OCI-LY3 (cell line): ENCODE data around the gene PIGU.
"Not testable (repeated sequence)": the region's sequence is repeated elsewhere in the genome, so short reads cannot be mapped to it uniquely, and the experiment has no call there.

Experiments used
- H2AFZ ChIP-seq: fragments of 200-600, 300-600 bp; shearing (Covaris generic); 2 replicates; pipeline ENCODE4 v1.6.0; 2014; ENCODE audit warnings: antibody characterized with exemption, low read depth, low read length
- H3K27ac ChIP-seq: fragments of 200-600, 300-600 bp; sonication (generic); 2 replicates; pipeline ENCODE4 v1.5.1; 2014; ENCODE audit warnings: mild to moderate bottlenecking, low read length, moderate library complexity, mixed read lengths
- H3K27me3 ChIP-seq: fragments of 200-600, 300-600 bp; sonication (generic); 2 replicates; pipeline ENCODE4 v1.6.1; 2014; ENCODE audit warnings: low read depth, low read length, mixed read lengths
- H3K36me3 ChIP-seq: fragments of 200-600, 300-600 bp; sonication (generic); replicated peaks from 2 replicates; pipeline ENCODE3; 2014; ENCODE audit warnings: low read depth, low read length, mixed read lengths
- H3K4me1 ChIP-seq: fragments of 300-600, 200-600 bp; sonication (generic); 2 replicates; pipeline ENCODE4 v1.6.1; 2014; ENCODE audit warnings: low read length, mixed read lengths
- H3K4me2 ChIP-seq: fragments of 200-600, 300-600 bp; sonication (generic); 2 replicates; pipeline ENCODE4 v1.6.1; 2014; ENCODE audit warnings: low read length, mixed read lengths
- H3K4me3 ChIP-seq: fragments of 300-600, 200-600 bp; sonication (generic); 2 replicates; pipeline ENCODE4 v1.5.1; 2014; ENCODE audit warnings: antibody characterized with exemption, mild to moderate bottlenecking, low read length, moderate library complexity
- H3K79me2 ChIP-seq: fragments of 300-600, 200-600 bp; shearing (Covaris generic); 2 replicates; pipeline ENCODE4 v1.6.1; 2014; ENCODE audit warnings: mild to moderate bottlenecking, low read length, mixed read lengths
- H3K9ac ChIP-seq: fragments of 300-600, 200-600 bp; shearing (Covaris generic); 2 replicates; pipeline ENCODE4 v1.6.0; 2014; ENCODE audit warnings: mild to moderate bottlenecking, low read length, moderate library complexity
- H3K9me3 ChIP-seq: fragments of 200-600, 300-600 bp; shearing (Covaris generic); 2 replicates; pipeline ENCODE4 v1.6.1; 2014; ENCODE audit warnings: low read length, mixed read lengths; ENCODE audit not compliant: insufficient read depth
- H4K20me1 ChIP-seq: fragments of 200-600, 300-600 bp; sonication (generic); 2 replicates; pipeline ENCODE4 v1.6.1; 2016; ENCODE audit warnings: low read length, mixed read lengths; ENCODE audit not compliant: insufficient read depth
- CTCF ChIP-seq: fragments of 200-600, 300-600 bp; sonication (generic); IDR thresholded peaks from 2 replicates; pipeline ENCODE4 v1.5.1; 2014; ENCODE audit warnings: antibody characterized with exemption, low read length, low read depth
- EZH2phosphoT487 ChIP-seq: fragments of 200-600 bp; shearing (Covaris generic); IDR thresholded peaks from 2 replicates; pipeline ENCODE4 v1.6.1; 2018; ENCODE audit warnings: antibody characterized with exemption, mixed run types, low read depth

The PIGU gene

GRCh38 chr20:34673412-34673811 lies 3.5 kb downstream of the PIGU start:
- Histone ChIP-seq H3K9me3 (no peaks in the 10 kb centered on the region), H3K4me2 (no peak overlapping the region), H3K4me1 (peaks cover 12% of the 10 kb centered on the region), H3K9ac (no peak overlapping the region), H3K4me3 (no peak overlapping the region), H2AFZ (no peak overlapping the region), H4K20me1 (no peaks in the 10 kb centered on the region), H3K36me3 (no peaks in the 10 kb centered on the region), H3K27ac (no peak overlapping the region), H3K27me3 (no peaks in the 10 kb centered on the region), H3K79me2 (peaks cover 33% of the 10 kb centered on the region)
- TF ChIP-seq CTCF (no peak), EZH2phosphoT487 (no peak)

DNA sequence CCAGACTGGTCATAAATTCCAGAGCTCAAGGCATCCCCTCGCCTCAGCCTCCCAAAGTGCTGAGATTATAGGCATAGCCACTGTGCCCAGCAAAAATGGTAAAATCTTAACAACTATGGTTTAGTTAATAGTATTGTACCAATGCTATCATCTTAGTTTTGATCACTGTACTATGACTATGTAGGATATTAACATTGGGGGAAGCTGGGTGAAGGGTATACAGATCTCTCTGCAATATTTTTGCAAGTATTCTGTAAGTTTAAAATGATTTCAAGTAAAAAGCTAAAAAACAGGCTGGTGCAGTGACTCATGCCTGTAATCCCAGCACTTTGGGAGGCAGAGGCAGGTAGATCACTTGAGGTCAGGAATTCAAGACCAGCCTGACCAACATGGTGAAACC lies 7.8 kb downstream of the PIGU start:
- no peaks in the 10 kb centered on the region for H3K9me3 ChIP-seq
- H3K4me2 ChIP-seq, result no peak overlapping the region
- TF ChIP-seq CTCF (no peak), EZH2phosphoT487 (no peak)
- H3K36me3 ChIP-seq, result no peaks in the 10 kb centered on the region
- H3K27me3 ChIP-seq, result no peaks in the 10 kb centered on the region
- H3K4me3 ChIP-seq, result no peak overlapping the region
- H2AFZ ChIP-seq, result no peak overlapping the region
- H3K9ac ChIP-seq, result no peak overlapping the region
- no peaks in the 10 kb centered on the region for H3K4me1 ChIP-seq
- no peaks in the 10 kb centered on the region for H4K20me1 ChIP-seq
- H3K79me2 ChIP-seq, result peaks cover 18% of the 10 kb centered on the region
- no peak overlapping the region for H3K27ac ChIP-seq

- not testable (repeated sequence) for H3K9me3 ChIP-seq, H3K27me3 ChIP-seq, H3K4me3 ChIP-seq, H3K4me2 ChIP-seq, H3K27ac ChIP-seq, H4K20me1 ChIP-seq, H3K36me3 ChIP-seq, H3K9ac ChIP-seq, H3K4me1 ChIP-seq, H2AFZ ChIP-seq
- H3K79me2 ChIP-seq, result peaks cover 14% of the 10 kb centered on the region
These were observed 12.1 kb downstream of the PIGU start for GRCh38 chr20:34664751-34665150.

DNA sequence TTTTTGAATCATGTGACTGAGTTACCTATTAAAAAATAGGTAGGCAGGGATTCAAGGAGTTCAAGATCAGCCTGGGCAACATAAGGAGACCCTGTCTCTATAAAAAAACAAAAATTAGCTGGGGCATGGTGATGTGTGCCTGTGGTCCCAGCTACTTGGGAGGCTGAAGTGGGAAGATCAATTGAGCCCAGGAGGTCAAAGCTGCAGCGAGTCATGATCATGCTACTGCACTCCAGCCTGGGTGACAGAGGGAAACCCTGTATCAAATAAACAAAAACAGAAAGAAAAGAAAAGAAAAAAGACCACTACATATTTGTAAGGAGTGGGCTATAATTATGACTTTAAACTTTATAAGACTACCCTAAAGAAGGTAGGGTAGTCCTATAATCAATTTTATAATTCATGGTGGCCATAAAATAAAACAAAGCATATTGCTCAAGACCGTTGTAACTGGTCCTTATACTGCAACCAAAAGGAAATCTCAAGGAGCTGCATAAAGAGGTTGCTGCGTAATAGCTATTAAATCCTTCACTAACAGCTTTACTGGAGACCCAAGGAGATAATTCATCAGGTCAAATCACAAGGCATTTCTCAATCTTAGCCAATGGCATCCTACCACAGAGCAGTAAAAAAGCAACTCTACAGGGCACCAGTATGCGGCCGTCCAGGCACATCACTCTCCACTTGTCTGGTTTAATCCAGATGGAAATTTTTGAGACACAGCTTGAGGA lies 13.5 kb downstream of the PIGU start:
- H3K4me2 ChIP-seq, result no peak overlapping the region
- H3K9me3 ChIP-seq, result no peaks in the 10 kb centered on the region
- H3K9ac ChIP-seq, result no peak overlapping the region
- TF ChIP-seq CTCF (no peak), EZH2phosphoT487 (no peak)
- no peak overlapping the region for H3K27ac ChIP-seq
- peaks cover 10% of the 10 kb centered on the region for H3K79me2 ChIP-seq
- no peak overlapping the region for H3K4me3 ChIP-seq
- H3K36me3 ChIP-seq, result no peaks in the 10 kb centered on the region
- H3K27me3 ChIP-seq, result no peaks in the 10 kb centered on the region
- no peak overlapping the region for H2AFZ ChIP-seq
- no peaks in the 10 kb centered on the region for H4K20me1 ChIP-seq
- H3K4me1 ChIP-seq, result no peaks in the 10 kb centered on the region

- not testable (repeated sequence) for H2AFZ ChIP-seq, H3K4me3 ChIP-seq, H3K36me3 ChIP-seq, H3K27ac ChIP-seq, H3K4me2 ChIP-seq, H3K9me3 ChIP-seq, H3K4me1 ChIP-seq, H4K20me1 ChIP-seq, H3K27me3 ChIP-seq, H3K9ac ChIP-seq, H3K79me2 ChIP-seq
These were observed 15.1 kb downstream of the PIGU start for GRCh38 chr20:34661811-34662210.

GRCh38 chr20:34658654-34659053 lies 18.2 kb downstream of the PIGU start:
- not testable (repeated sequence) for H3K9ac ChIP-seq, H3K4me3 ChIP-seq, H3K9me3 ChIP-seq, H3K4me2 ChIP-seq, H3K79me2 ChIP-seq, H4K20me1 ChIP-seq, H3K4me1 ChIP-seq, H3K27me3 ChIP-seq, H3K36me3 ChIP-seq, H3K27ac ChIP-seq, H2AFZ ChIP-seq
